Astrocyte (in vitro differentiated cells and primary cell): ENCODE data around the gene FANK1. TPM values are rescaled to one million over a fixed set of nuclear protein-coding genes. Genes with fewer than 3 reads are reported as not detected.

Experiments used
- DNase-seq: peaks from one replicate; pipeline ENCODE4 v3.0.0-alpha.2; 2010; ENCODE audit warnings: low read depth
- FAIRE-seq: peaks from 2 replicates; lab custom pipeline; 2011; peaks lifted over from hg19 to GRCh38; lab: Jason Lieb, UNC
- H2AFZ ChIP-seq: 2 replicates; pipeline ENCODE4 v1.6.0; 2012; ENCODE audit warnings: low read depth, low read length, inconsistent platforms
- H3K27ac ChIP-seq: 2 replicates; pipeline ENCODE4 v1.5.1; 2011; ENCODE audit warnings: low read depth, low read length, inconsistent platforms
- H3K27me3 ChIP-seq: 2 replicates; pipeline ENCODE4 v1.6.0; 2011; ENCODE audit warnings: low read length, inconsistent platforms; ENCODE audit not compliant: insufficient read depth
- H3K36me3 ChIP-seq: 2 replicates; pipeline ENCODE4 v1.5.1; 2011; ENCODE audit warnings: low read length, inconsistent platforms; ENCODE audit not compliant: insufficient read depth
- H3K4me1 ChIP-seq: 2 replicates; pipeline ENCODE4 v1.5.1; 2011; ENCODE audit warnings: low read length, inconsistent platforms; ENCODE audit not compliant: insufficient read depth
- H3K4me2 ChIP-seq: 2 replicates; pipeline ENCODE4 v1.6.0; 2012; ENCODE audit warnings: low read length, inconsistent platforms
- H3K4me3 ChIP-seq: 2 replicates; pipeline ENCODE4 v1.5.1; 2011; ENCODE audit warnings: low read depth, mild to moderate bottlenecking, low read length, inconsistent platforms; ENCODE audit not compliant: insufficient read depth
- H3K79me2 ChIP-seq: 2 replicates; pipeline ENCODE4 v1.6.0; 2012; ENCODE audit warnings: mild to moderate bottlenecking, low read length, inconsistent platforms; ENCODE audit not compliant: insufficient read depth
- H3K9ac ChIP-seq: 2 replicates; pipeline ENCODE4 v1.6.0; 2012; ENCODE audit warnings: mild to moderate bottlenecking, low read length, inconsistent platforms
- H3K9me3 ChIP-seq: 2 replicates; pipeline ENCODE4 v1.5.1; 2012; ENCODE audit warnings: low read depth, mild to moderate bottlenecking, low read length, inconsistent platforms; ENCODE audit not compliant: insufficient read depth
- H4K20me1 ChIP-seq: 2 replicates; pipeline ENCODE4 v1.6.0; 2012; ENCODE audit warnings: low read length, inconsistent platforms; ENCODE audit not compliant: insufficient read depth
- H3K27ac Mint-ChIP-seq: one replicate; pipeline ENCODE4 v1.8.0; 2021; ENCODE audit warnings: mild to moderate bottlenecking, mixed read lengths; ENCODE audit not compliant: unreplicated experiment
- H3K27me3 Mint-ChIP-seq: one replicate; pipeline ENCODE4 v1.8.0; 2021; ENCODE audit warnings: low read depth, mixed read lengths; ENCODE audit not compliant: unreplicated experiment
- H3K36me3 Mint-ChIP-seq: one replicate; pipeline ENCODE4 v1.8.0; 2021; ENCODE audit warnings: low read depth, mixed read lengths; ENCODE audit not compliant: unreplicated experiment
- H3K4me1 Mint-ChIP-seq: one replicate; pipeline ENCODE4 v1.8.0; 2021; ENCODE audit warnings: low read depth, mixed read lengths; ENCODE audit not compliant: unreplicated experiment
- H3K4me3 Mint-ChIP-seq: one replicate; pipeline ENCODE4 v1.8.0; 2021; ENCODE audit warnings: mild to moderate bottlenecking, moderate library complexity, mixed read lengths; ENCODE audit not compliant: unreplicated experiment
- H3K9me3 Mint-ChIP-seq: one replicate; pipeline ENCODE4 v1.8.0; 2021; ENCODE audit warnings: mild to moderate bottlenecking, mixed read lengths; ENCODE audit not compliant: unreplicated experiment
- EZH2 ChIP-seq: IDR thresholded peaks from 2 replicates; pipeline ENCODE4 v1.6.1; 2012; ENCODE audit warnings: mild to moderate bottlenecking, low read length, inconsistent platforms; ENCODE audit not compliant: insufficient read depth
- total RNA-seq: library from RNA; stranded (reverse); gene quantifications from 2 replicates; pipeline ENCODE4 v1.2.1, GENCODE V29; 2021
- TF ChIP-seq, protein P1 (sequence below): IDR thresholded peaks from 2 replicates; pipeline ENCODE4 v1.5.1; 2011; ENCODE audit warnings: low read depth, mild to moderate bottlenecking, inconsistent platforms, low read length, moderate library complexity; ENCODE audit not compliant: insufficient read depth

The FANK1 gene
- total RNA-seq, 1 donor from 2014 or later: 9.7 TPM

DNA sequence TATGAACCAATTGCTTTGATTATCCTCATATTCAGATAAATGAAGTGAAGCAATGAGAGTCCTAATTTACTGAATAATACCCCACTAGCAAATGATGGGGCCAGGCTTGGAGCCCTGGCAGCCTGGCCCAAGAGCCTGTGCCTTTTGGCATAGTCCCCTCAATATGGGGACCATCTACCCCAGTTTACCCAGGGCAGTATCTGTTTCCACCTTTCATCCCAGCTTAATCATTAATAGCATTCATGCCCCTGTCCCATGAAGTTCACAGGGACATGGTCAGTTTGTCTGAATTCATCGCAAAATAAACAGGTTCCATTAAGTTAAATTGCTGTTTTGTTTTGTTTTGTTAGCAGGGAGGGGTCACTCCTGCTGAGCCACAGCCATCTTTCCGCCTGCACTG, 47.5 kb upstream of the FANK1 start:
- no peaks in the 10 kb centered on the region for H3K9me3 Mint-ChIP-seq
- H3K27me3 ChIP-seq: no peaks in the 10 kb centered on the region
- no peak for DNase-seq
- no peak overlapping the region for H3K9ac ChIP-seq
- H3K36me3 Mint-ChIP-seq: peaks cover 12% of the 10 kb centered on the region
- no peak for FAIRE-seq
- H3K27ac Mint-ChIP-seq: no peak overlapping the region
- H3K27ac ChIP-seq: no peak overlapping the region
- no peak overlapping the region for H2AFZ ChIP-seq
- no peaks in the 10 kb centered on the region for H3K27me3 Mint-ChIP-seq
- H3K4me2 ChIP-seq: no peak overlapping the region
- H3K4me3 ChIP-seq: no peak overlapping the region
- H3K79me2 ChIP-seq: no peaks in the 10 kb centered on the region
- TF ChIP-seq, protein P1, sequence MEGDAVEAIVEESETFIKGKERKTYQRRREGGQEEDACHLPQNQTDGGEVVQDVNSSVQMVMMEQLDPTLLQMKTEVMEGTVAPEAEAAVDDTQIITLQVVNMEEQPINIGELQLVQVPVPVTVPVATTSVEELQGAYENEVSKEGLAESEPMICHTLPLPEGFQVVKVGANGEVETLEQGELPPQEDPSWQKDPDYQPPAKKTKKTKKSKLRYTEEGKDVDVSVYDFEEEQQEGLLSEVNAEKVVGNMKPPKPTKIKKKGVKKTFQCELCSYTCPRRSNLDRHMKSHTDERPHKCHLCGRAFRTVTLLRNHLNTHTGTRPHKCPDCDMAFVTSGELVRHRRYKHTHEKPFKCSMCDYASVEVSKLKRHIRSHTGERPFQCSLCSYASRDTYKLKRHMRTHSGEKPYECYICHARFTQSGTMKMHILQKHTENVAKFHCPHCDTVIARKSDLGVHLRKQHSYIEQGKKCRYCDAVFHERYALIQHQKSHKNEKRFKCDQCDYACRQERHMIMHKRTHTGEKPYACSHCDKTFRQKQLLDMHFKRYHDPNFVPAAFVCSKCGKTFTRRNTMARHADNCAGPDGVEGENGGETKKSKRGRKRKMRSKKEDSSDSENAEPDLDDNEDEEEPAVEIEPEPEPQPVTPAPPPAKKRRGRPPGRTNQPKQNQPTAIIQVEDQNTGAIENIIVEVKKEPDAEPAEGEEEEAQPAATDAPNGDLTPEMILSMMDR: no peak
- TF ChIP-seq EZH2: no peak
- H3K4me3 Mint-ChIP-seq: no peak overlapping the region
- no peaks in the 10 kb centered on the region for H3K4me1 ChIP-seq
- H3K36me3 ChIP-seq: peaks cover 22% of the 10 kb centered on the region
- H3K4me1 Mint-ChIP-seq: peaks cover 2% of the 10 kb centered on the region
- no peaks in the 10 kb centered on the region for H3K9me3 ChIP-seq
- H4K20me1 ChIP-seq: peaks cover 5% of the 10 kb centered on the region

DNA sequence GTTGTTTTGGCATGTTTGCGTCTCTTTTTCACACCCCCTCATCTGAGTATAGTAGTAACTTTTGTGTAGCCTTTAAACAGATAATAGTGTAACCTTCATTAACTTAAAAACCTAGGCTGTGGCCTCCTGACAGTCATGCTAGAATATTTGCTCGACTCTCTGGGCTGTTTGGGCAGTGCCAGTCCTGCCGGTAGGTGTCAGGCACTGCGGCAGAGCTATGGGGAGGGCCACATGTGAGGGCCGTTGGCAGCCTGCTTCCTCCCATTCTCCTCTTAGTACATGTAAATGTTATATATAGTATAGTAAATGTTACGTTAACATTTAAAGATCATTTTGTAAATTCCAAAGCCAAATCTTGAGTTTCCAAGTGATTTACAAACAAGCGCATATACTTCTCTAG, 46.9 kb upstream of the FANK1 start:
- Histone ChIP-seq H3K9me3 (no peaks in the 10 kb centered on the region), H3K36me3 (peaks cover 23% of the 10 kb centered on the region), H3K4me3 (no peak overlapping the region), H2AFZ (no peak overlapping the region), H3K79me2 (no peaks in the 10 kb centered on the region), H3K4me1 (no peaks in the 10 kb centered on the region), H4K20me1 (peaks cover 3% of the 10 kb centered on the region), H3K9ac (no peak overlapping the region), H3K27me3 (no peaks in the 10 kb centered on the region), H3K4me2 (no peak overlapping the region), H3K27ac (no peak overlapping the region)
- Mint-ChIP-seq H3K4me1 (no peaks in the 10 kb centered on the region), H3K9me3 (no peaks in the 10 kb centered on the region), H3K27me3 (no peaks in the 10 kb centered on the region), H3K4me3 (no peak overlapping the region), H3K36me3 (peaks cover 11% of the 10 kb centered on the region), H3K27ac (no peak overlapping the region)
- DNase-seq: no peak
- FAIRE-seq: no peak
- TF ChIP-seq EZH2: no peak
- TF ChIP-seq, protein P1: no peak

DNA sequence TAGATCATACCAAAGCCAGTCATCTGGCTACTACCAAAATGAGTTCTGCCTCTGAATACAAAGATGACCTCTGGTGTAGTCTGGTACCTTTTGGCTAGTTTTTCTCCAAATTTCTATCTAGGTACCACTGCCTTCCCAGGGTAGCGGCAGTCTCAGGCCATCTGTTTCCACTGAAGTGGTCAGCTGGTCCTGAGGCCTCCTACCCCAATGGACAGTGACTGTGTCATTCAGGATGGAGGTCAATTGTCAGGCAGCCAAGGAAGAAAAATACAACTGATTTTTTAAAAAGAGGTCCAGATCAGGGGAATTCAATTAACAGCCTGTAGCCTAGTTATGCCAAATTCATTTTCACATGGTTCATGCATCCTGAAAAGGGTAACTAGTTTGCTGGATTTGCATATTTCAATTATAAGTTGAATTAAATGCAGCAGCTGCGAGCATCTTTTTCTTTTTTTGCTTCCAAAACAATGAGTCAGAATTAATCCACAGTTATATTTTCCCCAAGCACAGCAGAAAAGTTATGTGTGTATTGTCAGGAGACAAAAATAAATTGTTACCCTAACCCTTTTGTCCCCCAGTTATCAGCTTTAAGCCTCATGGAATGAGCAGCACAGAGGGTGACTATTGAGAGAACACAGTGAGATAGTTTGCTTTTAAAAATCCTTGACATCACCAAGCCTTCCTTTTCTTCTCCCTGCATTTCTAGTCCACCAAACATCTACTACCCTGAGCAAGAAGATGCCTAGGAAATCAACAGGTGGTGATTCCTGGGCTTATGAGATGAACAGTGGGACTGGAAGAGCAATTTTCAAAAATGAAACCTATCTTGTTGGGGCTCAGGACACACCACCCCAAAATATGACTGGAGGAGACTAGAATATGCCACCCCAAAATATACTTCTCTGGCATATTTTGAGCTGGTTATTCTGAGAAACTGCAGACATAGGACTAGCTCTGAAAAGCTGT, 45.3 kb upstream of the FANK1 start:
- H3K4me3 ChIP-seq: no peak overlapping the region
- no peaks in the 10 kb centered on the region for H3K79me2 ChIP-seq
- Mint-ChIP-seq H3K27me3 (no peaks in the 10 kb centered on the region), H3K4me3 (no peak overlapping the region), H3K36me3 (peaks cover 13% of the 10 kb centered on the region), H3K4me1 (no peaks in the 10 kb centered on the region), H3K9me3 (no peaks in the 10 kb centered on the region), H3K27ac (no peak overlapping the region)
- H3K27me3 ChIP-seq: no peaks in the 10 kb centered on the region
- no peaks in the 10 kb centered on the region for H3K9me3 ChIP-seq
- DNase-seq (no peak), FAIRE-seq (peak; percentile 13)
- H3K27ac ChIP-seq: no peak overlapping the region
- H3K4me2 ChIP-seq: no peak overlapping the region
- peaks cover 25% of the 10 kb centered on the region for H3K36me3 ChIP-seq
- H3K9ac ChIP-seq: no peak overlapping the region
- no peak overlapping the region for H2AFZ ChIP-seq
- H3K4me1 ChIP-seq: no peaks in the 10 kb centered on the region
- H4K20me1 ChIP-seq: peaks cover 3% of the 10 kb centered on the region
- TF ChIP-seq, protein P1: no peak
- no peak for TF ChIP-seq EZH2
